OCI-LY1 (cell line): ENCODE measurements around the gene RAB6B.

ENCODE experiments used
- H2AFZ ChIP-seq: fragments of 200-600 bp; sonication (generic), shearing (Covaris generic); 2 replicates; pipeline ENCODE4 v1.6.0; 2014; ENCODE audit warnings: antibody characterized with exemption, mild to moderate bottlenecking, low read length
- H3F3A ChIP-seq: fragments of 200-600 bp; sonication (generic), shearing (Covaris generic); 2 replicates; pipeline ENCODE4 v1.6.0; 2014; ENCODE audit warnings: mild to moderate bottlenecking, antibody characterized with exemption, low read length, moderate library complexity; ENCODE audit not compliant: insufficient read depth
- H3K27ac ChIP-seq: fragments of 200-600 bp; sonication (generic); 2 replicates; pipeline ENCODE4 v1.5.1; 2014; ENCODE audit warnings: low read length, mixed run types, mild to moderate bottlenecking, low read depth; ENCODE audit not compliant: poor library complexity, severe bottlenecking
- H3K27me3 ChIP-seq: fragments of 200-600 bp; sonication (generic); 2 replicates; pipeline ENCODE4 v1.6.0; 2014; ENCODE audit warnings: antibody characterized with exemption, mild to moderate bottlenecking, low read length, moderate library complexity; ENCODE audit not compliant: insufficient read depth
- H3K36me3 ChIP-seq: fragments of 200-600 bp; sonication (generic); 2 replicates; pipeline ENCODE4 v1.6.1; 2014; ENCODE audit warnings: mild to moderate bottlenecking, antibody characterized with exemption, low read length, moderate library complexity, mixed read lengths; ENCODE audit not compliant: insufficient read depth
- H3K4me1 ChIP-seq: fragments of 200-600 bp; sonication (generic); 2 replicates; pipeline ENCODE4 v1.5.1; 2014; ENCODE audit warnings: mild to moderate bottlenecking, low read length, moderate library complexity; ENCODE audit not compliant: insufficient read depth, severe bottlenecking
- H3K4me2 ChIP-seq: fragments of 200-600 bp; sonication (generic), shearing (Covaris generic); 2 replicates; pipeline ENCODE4 v1.6.1; 2014; ENCODE audit warnings: low read length
- H3K4me3 ChIP-seq: fragments of 200-600 bp; sonication (generic); 2 replicates; pipeline ENCODE4 v1.5.1; 2014; ENCODE audit warnings: low read length, low read depth, mild to moderate bottlenecking, mixed read lengths; ENCODE audit not compliant: poor library complexity, severe bottlenecking
- H3K79me2 ChIP-seq: fragments of 200-600 bp; shearing (Covaris generic); 2 replicates; pipeline ENCODE4 v1.6.1; 2016; ENCODE audit warnings: mixed run types, low read length, mixed read lengths; ENCODE audit not compliant: insufficient read depth
- H3K9ac ChIP-seq: fragments of 200-600 bp; sonication (generic), shearing (Covaris generic); 2 replicates; pipeline ENCODE4 v1.6.1; 2014; ENCODE audit warnings: mild to moderate bottlenecking, low read length, mixed read lengths
- H3K9me2 ChIP-seq: fragments of 200-600 bp; sonication (generic), shearing (Covaris generic); 2 replicates; pipeline ENCODE4 v1.6.1; 2014; ENCODE audit warnings: low read depth, mild to moderate bottlenecking, low read length, mixed read lengths
- H3K9me3 ChIP-seq: fragments of 200-600 bp; shearing (Covaris generic); 2 replicates; pipeline ENCODE4 v1.6.1; 2014; ENCODE audit warnings: low read length, mixed read lengths
- H4K20me1 ChIP-seq: fragments of 200-600 bp; sonication (generic), shearing (Covaris generic); 2 replicates; pipeline ENCODE4 v1.6.0; 2016; ENCODE audit warnings: mild to moderate bottlenecking, low read length; ENCODE audit not compliant: insufficient read depth
- EZH2 ChIP-seq: fragments of 200-600 bp; sonication (generic), shearing (Covaris generic); IDR thresholded peaks from 2 replicates; pipeline ENCODE4 v1.8.0; 2017; ENCODE audit warnings: borderline replicate concordance, mixed run types, mild to moderate bottlenecking, antibody characterized with exemption, low read length, moderate library complexity, mixed read lengths
- TF ChIP-seq, protein P1 (sequence below): fragments of 200-600 bp; sonication (generic), shearing (Covaris generic); IDR thresholded peaks from 2 replicates; pipeline ENCODE4 v1.5.1; 2017; ENCODE audit warnings: mild to moderate bottlenecking, antibody characterized with exemption, low read length, moderate library complexity, mixed read lengths

The RAB6B gene

DNA sequence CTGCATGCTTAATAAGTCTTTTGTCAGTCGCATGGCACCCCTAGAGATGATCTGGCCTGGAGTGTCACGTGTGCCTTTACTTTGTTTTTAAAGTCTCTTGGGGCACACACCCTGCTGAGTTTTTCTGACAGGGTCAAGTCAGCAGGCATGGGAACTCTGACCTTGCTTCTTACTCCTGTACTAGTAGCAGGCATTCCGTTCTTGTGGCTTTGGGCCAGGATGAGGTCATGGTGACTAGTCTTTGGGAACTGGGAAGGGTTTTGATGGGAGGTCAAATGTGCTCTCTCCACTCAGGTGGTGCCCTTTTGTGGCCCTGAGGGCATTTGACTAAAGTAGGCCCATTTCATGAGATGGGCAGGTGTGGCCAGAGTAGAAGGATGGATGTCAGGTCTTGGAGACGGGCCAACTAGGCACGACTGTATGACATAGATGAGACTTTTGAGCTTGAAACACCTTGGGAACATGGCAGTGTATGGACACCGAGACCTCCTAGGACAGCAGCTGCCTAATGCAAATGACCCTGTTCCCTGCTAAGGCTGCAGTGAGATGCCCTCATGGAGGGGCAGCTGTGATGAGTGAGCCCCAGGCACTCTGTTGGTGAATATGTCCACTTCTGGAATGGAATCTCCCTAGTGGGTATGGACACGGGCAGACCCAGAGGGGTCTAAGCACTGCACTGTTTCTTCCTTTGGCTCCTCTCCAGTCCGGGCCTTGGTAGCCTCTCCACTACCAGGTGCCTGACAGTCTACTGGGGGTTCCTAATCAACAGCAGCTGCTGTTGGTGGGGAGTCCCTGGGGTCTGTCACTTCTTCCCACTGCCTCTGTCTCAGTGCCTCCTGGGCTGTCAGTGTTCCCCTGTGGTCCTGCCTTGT lies 73.7 kb downstream of the RAB6B start:
- H2AFZ ChIP-seq: no peak overlapping the region
- no peaks in the 10 kb centered on the region for H3F3A ChIP-seq
- H3K9me3 ChIP-seq: no peaks in the 10 kb centered on the region
- H3K36me3 ChIP-seq: peaks cover 68% of the 10 kb centered on the region
- no peaks in the 10 kb centered on the region for H3K9me2 ChIP-seq
- H3K27me3 ChIP-seq: no peaks in the 10 kb centered on the region
- no peak for TF ChIP-seq EZH2
- TF ChIP-seq, protein P1, sequence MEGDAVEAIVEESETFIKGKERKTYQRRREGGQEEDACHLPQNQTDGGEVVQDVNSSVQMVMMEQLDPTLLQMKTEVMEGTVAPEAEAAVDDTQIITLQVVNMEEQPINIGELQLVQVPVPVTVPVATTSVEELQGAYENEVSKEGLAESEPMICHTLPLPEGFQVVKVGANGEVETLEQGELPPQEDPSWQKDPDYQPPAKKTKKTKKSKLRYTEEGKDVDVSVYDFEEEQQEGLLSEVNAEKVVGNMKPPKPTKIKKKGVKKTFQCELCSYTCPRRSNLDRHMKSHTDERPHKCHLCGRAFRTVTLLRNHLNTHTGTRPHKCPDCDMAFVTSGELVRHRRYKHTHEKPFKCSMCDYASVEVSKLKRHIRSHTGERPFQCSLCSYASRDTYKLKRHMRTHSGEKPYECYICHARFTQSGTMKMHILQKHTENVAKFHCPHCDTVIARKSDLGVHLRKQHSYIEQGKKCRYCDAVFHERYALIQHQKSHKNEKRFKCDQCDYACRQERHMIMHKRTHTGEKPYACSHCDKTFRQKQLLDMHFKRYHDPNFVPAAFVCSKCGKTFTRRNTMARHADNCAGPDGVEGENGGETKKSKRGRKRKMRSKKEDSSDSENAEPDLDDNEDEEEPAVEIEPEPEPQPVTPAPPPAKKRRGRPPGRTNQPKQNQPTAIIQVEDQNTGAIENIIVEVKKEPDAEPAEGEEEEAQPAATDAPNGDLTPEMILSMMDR: peak; percentile 77
- no peak overlapping the region for H3K4me2 ChIP-seq
- H4K20me1 ChIP-seq: no peaks in the 10 kb centered on the region
- no peaks in the 10 kb centered on the region for H3K79me2 ChIP-seq
- no peak overlapping the region for H3K9ac ChIP-seq
- H3K27ac ChIP-seq: no peak overlapping the region
- H3K4me3 ChIP-seq: no peak overlapping the region
- no peaks in the 10 kb centered on the region for H3K4me1 ChIP-seq

DNA sequence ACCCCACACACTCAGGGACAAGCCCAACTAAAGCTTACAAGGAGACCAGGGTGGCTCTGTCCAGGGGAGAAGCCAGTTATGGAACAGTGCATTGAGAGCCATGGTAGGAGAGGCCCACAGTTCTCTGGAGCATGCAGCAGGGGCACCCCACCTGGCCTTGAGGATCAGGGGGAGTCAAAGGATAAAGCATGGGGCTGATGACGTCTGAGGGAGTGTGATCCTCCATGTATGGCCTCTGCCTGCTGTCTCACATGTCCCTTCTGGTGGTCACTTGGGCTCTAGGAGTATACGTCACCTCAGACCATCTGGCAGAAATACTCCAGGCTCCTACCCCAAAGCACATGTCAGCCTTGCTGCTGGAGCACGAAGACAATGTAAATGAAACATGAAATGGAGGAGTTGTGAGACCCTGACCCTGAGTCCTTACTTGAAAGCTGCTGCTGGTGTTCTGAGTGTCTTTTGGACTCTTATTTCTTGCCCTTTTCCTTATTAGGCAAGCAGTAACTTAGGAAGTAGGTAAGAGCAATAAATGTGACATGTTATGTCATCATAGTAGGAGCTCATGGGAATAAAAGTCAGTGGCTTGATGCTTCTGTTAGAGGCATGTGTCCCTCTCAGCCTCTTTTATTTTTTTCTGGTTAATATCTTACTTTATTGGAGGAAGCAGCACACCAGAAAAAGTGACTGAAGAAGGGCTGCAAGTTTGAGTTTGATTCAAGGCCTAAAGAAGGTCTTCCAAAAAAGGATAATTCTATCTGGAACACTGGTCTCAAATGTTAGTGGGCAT lies 74.6 kb downstream of the RAB6B start:
- Histone ChIP-seq H3K9me2 (no peaks in the 10 kb centered on the region), H3K4me2 (no peak overlapping the region), H3K4me1 (no peaks in the 10 kb centered on the region), H3F3A (no peaks in the 10 kb centered on the region), H3K4me3 (no peak overlapping the region), H3K79me2 (no peaks in the 10 kb centered on the region), H3K27me3 (no peaks in the 10 kb centered on the region), H3K9ac (no peak overlapping the region), H3K27ac (no peak overlapping the region), H4K20me1 (no peaks in the 10 kb centered on the region), H3K9me3 (no peaks in the 10 kb centered on the region), H3K36me3 (peaks cover 78% of the 10 kb centered on the region), H2AFZ (no peak overlapping the region)
- TF ChIP-seq, protein P1: no peak
- no peak for TF ChIP-seq EZH2

DNA sequence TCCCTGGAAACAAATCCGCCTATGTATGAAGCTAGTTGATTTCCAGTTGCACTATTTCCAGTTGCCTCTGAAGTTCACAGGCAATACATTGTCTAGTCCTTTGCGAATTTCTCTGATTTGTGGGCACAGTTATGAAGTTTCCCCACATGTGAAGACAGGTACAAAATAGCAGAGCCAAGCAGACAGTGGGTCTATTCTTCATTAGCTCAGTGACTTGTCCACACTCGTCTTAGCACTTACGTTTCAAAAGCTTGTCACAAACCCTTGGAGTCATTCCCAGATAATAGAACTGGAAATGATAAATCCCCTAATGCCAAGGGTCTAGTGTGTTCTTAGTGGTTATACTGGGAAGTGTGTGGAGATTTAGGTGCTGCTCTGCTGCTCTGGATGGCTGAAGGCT lies 75.6 kb downstream of the RAB6B start:
- TF ChIP-seq, protein P1: no peak
- TF ChIP-seq EZH2: no peak
- Histone ChIP-seq H2AFZ (no peak overlapping the region), H4K20me1 (no peaks in the 10 kb centered on the region), H3K27ac (no peak overlapping the region), H3F3A (no peaks in the 10 kb centered on the region), H3K79me2 (no peaks in the 10 kb centered on the region), H3K4me2 (no peak overlapping the region), H3K9me3 (no peaks in the 10 kb centered on the region), H3K36me3 (peaks cover 87% of the 10 kb centered on the region), H3K27me3 (no peaks in the 10 kb centered on the region), H3K9me2 (no peaks in the 10 kb centered on the region), H3K4me3 (no peak overlapping the region), H3K9ac (no peak overlapping the region), H3K4me1 (no peaks in the 10 kb centered on the region)
